Panc1 (cell line): ENCODE results near the gene CST5.

Source experiments
- CTCF ChIP-seq: fragments of 450-650 bp; IDR thresholded peaks from 2 replicates; pipeline ENCODE4 v1.5.1; 2017; ENCODE audit warnings: mild to moderate bottlenecking
- POLR2AphosphoS5 ChIP-seq: IDR thresholded peaks from 2 replicates; pipeline ENCODE4 v1.6.1; 2012; ENCODE audit warnings: mild to moderate bottlenecking, low read depth, low read length, moderate library complexity
- REST ChIP-seq, 2 experiments: IDR thresholded peaks; 2 replicates each; pipeline ENCODE4 v1.6.1; 2011 to 2012; ENCODE audit warnings: low read depth in 2 of 2, control low read depth in 1 of 2, low read length in 1 of 2, mild to moderate bottlenecking in 1 of 2, moderate library complexity in 1 of 2; ENCODE audit not compliant: insufficient read depth in 1 of 2
- SIN3A ChIP-seq: IDR thresholded peaks from 2 replicates; pipeline ENCODE4 v1.6.1; 2012; ENCODE audit warnings: low read depth, mild to moderate bottlenecking, low read length, moderate library complexity, borderline replicate concordance; ENCODE audit not compliant: insufficient read depth
- TCF7L2 ChIP-seq: IDR thresholded peaks from 2 replicates; pipeline ENCODE4 v1.6.1; 2011; ENCODE audit warnings: mild to moderate bottlenecking, low read depth, low read length, inconsistent platforms

- TF ChIP-seq CTCF (no peak), REST (IDR thresholded peaks at IDR 0.05; ENCODE audit: insufficient read depth in 1 of 2, low read depth in 2 of 2, low read length in 1 of 2) (no peak), SIN3A (no peak), POLR2AphosphoS5 (no peak), TCF7L2 (no peak)
These were observed 8.3 kb upstream of the CST5 start for GRCh38 chr20:23887856-23888255.
